ENCODE data around the gene KIAA1671.
"Not testable (repeated sequence)": the region's sequence is repeated elsewhere in the genome, so short reads cannot be mapped to it uniquely, and the experiment has no call there.

GRCh38 chr22:25178348-25178747, 225.8 kb downstream of the KIAA1671 start:
- TF ChIP-seq CTCF (IDR thresholded peaks at IDR 0.05; ENCODE audit: insufficient read depth, low read length, poor library complexity, severe bottlenecking); EZH2phosphoT487 (conservative IDR thresholded peaks at IDR 0.05; ENCODE audit: low read length): not testable (repeated sequence)

Data from SU-DHL-6 (cell line).